ENCODE data around the gene OR2AJ1.

Gene OR2AJ1

DNA sequence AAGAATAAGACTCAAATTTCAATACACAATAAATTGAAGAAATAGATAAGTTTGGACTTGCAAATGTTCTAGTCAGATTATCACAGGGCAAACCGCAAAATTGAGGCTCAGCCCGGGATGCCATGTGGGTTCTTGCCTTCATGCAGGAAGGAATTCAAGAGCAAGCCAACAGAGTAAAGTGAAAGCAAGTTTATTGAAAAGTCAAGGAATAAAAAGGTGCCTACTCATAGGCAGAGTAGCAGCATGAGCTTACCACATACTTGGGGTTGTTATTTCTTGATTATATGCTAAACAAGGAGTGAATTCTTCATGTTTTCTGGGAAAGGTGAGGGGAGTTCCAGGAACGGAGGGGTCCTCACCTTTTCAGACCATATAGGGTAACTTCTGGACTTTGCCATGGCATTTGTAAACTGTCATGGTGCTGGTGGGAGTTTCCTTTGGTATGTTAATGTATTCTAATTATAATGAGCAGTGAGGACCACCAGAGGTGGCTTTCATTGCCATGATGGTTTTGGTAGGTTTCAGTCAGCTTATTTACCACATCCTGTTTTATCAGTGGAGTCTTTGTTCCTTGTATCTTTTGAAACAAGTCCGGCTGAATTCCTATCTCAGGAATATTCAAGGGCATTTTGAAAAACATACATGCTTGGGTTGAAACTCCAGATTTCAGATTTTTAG, 38.4 kb downstream of the OR2AJ1 start:
- no peak for DNase-seq

DNA sequence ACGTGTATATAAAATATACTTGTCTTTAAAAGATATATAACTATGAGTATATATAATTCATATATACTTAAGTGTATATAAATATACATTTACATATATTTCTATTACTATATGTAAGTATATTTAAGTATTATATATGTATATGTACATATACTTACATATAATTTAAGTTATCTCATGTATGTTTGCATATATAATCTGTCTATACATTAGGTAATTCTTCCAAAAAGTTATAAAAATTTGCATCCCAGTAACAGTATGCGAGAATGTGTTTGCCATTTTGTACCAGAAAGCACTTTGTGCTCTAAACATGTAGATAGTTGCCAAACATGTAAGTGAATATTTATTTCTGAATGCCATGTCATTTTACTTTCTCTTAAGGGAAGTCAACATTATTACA, 40.2 kb downstream of the OR2AJ1 start, which contains the start of gene OR2AK2:
Gene OR2AK2 (plus strand): TSS at position 301 of the 400 bp plus-strand sequence. CDS start 144 bp downstream, outside the sequence.
- DNase-seq, result no peak

DNA sequence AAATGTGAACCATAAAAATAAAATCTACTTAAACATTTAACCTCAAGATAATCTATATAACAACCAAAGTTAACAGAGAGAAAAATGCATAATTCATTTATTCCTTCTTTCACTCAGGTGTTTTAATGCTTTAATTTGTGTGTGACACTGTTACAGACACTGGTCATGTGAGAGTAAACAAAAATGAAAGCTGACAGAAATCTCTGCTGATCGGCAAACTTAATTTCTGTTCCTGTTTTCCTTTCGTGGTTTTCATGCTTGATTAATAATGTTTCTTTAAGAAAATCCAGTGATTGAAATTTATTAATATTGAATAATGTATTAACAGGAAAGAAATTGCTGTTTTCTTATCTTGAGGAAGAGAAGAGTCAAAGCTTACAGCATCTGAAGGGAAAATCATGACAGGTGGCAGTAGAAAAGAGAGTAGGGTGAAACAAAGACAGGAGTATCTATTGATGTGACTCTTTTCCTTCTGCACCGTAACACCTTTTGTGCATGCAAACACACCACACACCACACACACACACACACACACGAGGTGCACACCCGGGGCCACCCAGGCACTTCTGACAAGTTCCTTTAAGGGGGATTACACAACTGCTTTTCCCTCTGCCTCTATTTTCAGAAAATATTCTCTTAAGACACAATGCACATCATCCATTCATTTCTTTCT, 42.0 kb downstream of the OR2AJ1 start:
- DNase-seq, result no peak

Measured in stimulated activated CD4-positive, alpha-beta T cell treated with anti-CD3 and anti-CD28 coated beads, Interleukin-2, amount 100 ng/mL, for 48 hours (primary cell).